GM21576 (cell line): ENCODE results near the gene VCX3A.
"Not testable (repeated sequence)": the region's sequence is repeated elsewhere in the genome, so short reads cannot be mapped to it uniquely, and the experiment has no call there.

Source experiments
- ATAC-seq: cut with Tn5 transposase; IDR thresholded peaks from one replicate; pipeline ENCODE4 v1.9.1; 2021; ENCODE audit warnings: mild to moderate bottlenecking, moderate library complexity; ENCODE audit not compliant: unreplicated experiment

The VCX3A gene

DNA sequence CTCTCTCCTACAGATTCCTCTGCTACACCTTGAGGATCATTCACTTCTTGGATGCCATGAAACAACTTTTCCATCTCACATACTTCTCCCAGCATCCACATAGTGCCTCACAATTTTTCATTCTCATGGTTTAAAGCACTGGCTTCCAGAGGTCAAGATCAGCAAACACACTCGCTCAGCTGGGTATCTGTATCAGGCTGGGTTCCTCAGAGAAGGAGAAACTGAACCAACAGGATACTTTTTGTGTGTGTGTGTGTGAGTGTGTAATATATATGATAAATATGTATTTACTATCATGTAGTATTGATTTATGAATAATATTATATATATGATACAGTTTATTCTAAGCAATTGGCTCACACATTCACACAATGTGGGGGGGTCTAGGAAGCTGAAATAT lies at the start of gene VCX3A:
TSS of gene VCX3A (minus strand) at position 101 of the 400 bp plus-strand sequence. CDS start 621 bp downstream, outside the sequence.
- not testable (repeated sequence) for ATAC-seq

GRCh38 chrX:6574762-6575161 lies 39.8 kb upstream of the VCX3A start:
- no peak for ATAC-seq

- no peak for ATAC-seq
Measured at GRCh38 chrX:6568031-6568430, 33.1 kb upstream of the VCX3A start.

GRCh38 chrX:6558979-6559378 lies 24.1 kb upstream of the VCX3A start:
- no peak for ATAC-seq

DNA sequence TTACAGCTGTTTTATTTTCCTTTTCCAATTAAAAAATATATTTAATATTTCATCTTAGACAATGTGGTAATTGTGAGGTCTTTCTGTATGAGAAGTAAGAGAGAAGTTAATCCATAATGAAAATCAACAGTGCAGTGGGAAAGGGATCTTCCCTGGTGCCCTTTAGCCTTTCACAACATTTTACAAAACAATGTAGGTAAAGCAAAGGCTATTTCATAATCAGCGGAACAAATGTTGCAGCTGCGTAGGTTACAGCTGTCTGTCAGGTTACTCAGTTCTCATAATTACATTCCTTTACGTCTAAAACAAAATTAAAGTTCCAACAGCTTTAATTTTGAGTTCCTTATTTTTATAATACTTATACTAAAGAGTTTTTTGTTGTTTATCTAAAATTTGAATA lies 22.8 kb upstream of the VCX3A start:
- no peak for ATAC-seq

GRCh38 chrX:6550999-6551398 lies 16.1 kb upstream of the VCX3A start:
- no peak for ATAC-seq

DNA sequence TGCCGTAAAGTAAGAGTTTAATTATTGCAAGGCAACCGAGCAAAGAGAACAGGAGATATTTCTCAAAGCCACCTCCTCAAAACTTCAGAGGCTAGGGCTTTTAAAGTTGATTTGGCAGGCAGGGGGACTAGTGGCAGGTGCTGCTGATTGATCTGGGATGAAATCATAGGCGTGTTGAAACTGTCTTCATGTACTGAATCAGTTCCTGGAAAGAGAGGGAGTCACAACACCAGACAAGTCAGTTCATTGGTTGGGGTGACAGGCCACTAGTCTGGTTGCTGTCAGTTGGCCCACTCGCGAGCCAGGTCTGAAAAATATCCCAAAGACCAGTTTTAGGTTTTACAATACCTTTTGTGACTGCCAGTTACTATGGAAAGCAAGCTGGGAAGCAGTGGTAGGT lies 10.8 kb upstream of the VCX3A start:
- no peak for ATAC-seq

- no peak for ATAC-seq
Measured at GRCh38 chrX:6526564-6527136, 8.3 kb downstream of the VCX3A start.

- no peak for ATAC-seq
Measured at GRCh38 chrX:6517376-6517775, 17.5 kb downstream of the VCX3A start.

GRCh38 chrX:6506444-6506843 lies 28.5 kb downstream of the VCX3A start:
- no peak for ATAC-seq

DNA sequence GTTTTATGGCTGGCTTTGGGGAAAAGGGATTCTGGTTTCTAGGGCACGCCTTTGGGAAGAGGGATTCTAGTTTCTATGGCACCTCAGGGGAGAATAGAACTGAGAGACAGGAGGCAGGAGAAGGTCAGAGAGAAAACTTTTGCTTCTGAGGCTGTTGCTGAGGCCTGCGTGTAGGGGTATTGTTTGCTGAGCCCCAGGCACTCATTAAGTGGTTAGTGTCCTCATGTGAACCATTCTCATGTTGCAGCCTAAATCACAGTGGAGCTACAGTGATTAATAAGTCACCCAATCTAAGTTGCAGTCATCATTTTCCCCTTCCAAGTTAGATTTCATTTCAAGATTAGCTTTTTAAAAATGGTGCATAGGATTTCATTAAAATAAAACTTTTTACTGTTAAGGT lies 29.0 kb downstream of the VCX3A start:
- ATAC-seq = no peak

DNA sequence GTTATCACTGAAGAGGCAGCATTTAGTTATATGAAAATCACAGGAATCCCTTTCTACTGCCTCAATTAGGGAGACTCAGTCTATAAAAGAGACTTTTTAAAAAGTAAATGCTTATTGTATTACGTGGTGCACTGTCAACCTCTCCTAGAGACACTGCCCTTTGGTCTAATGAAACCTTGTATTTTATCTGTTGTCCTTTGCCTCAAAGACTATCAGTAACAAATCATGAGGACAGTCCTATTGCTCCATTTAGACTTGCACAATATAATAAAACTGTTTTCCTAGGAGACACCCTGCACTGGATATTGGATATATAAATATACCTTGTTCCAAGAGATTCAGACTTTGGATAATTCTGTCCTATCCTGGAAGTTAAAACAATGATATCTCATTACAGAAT lies 34.2 kb downstream of the VCX3A start:
- no peak for ATAC-seq

GRCh38 chrX:6498324-6498723 lies 36.6 kb downstream of the VCX3A start:
- ATAC-seq = no peak
